SU-DHL-6 (cell line): Measurements from ENCODE around the gene P4HB.

Experiments used
- CTCF ChIP-seq: fragments of 200-600 bp; sonication (generic); IDR thresholded peaks from one replicate; pipeline ENCODE4 v1.5.1; 2017; ENCODE audit warnings: antibody characterized with exemption, mild to moderate bottlenecking, low read length, moderate library complexity; ENCODE audit not compliant: insufficient read depth, poor library complexity, severe bottlenecking
- EZH2phosphoT487 ChIP-seq: fragments of 200-600 bp; sonication (generic), shearing (Covaris generic); conservative IDR thresholded peaks from 2 replicates; pipeline ENCODE4 v1.6.1; 2018; ENCODE audit warnings: mild to moderate bottlenecking, antibody characterized with exemption, low read length, moderate library complexity, mixed read lengths

GRCh38 chr17:81867991-81868673 is 7.8 kb upstream of the P4HB start:
- TF ChIP-seq CTCF (no peak), EZH2phosphoT487 (no peak)
